PFSK-1 (cell line): ENCODE data around the gene UQCR11.

Source experiments
- POLR2AphosphoS5 ChIP-seq: IDR thresholded peaks from 2 replicates; pipeline ENCODE4 v1.6.1; 2012; ENCODE audit warnings: low read depth, mild to moderate bottlenecking, control low read depth, low read length, moderate library complexity
- REST ChIP-seq, 2 experiments: IDR thresholded peaks; 2 replicates each; pipeline versions ENCODE4 v1.6.1 to v1.8.0; 2011 to 2012; ENCODE audit warnings: low read depth in 2 of 2, low read length in 2 of 2, control low read depth in 1 of 2, inconsistent platforms in 1 of 2, mild to moderate bottlenecking in 1 of 2, moderate library complexity in 1 of 2; ENCODE audit not compliant: insufficient read depth in 1 of 2
- TAF1 ChIP-seq: IDR thresholded peaks from 2 replicates; pipeline ENCODE4 v1.6.1; 2012; ENCODE audit warnings: low read length, control low read depth, borderline replicate concordance; ENCODE audit not compliant: insufficient read depth

- no peak for TF ChIP-seq POLR2AphosphoS5
- TF ChIP-seq REST (IDR thresholded peaks at IDR 0.05; ENCODE audit: insufficient read depth in 1 of 2, low read depth in 2 of 2, low read length in 2 of 2), result no peak
- TF ChIP-seq TAF1, result no peak
Measured at GRCh38 chr19:1587872-1588271, 17.4 kb downstream of the UQCR11 start.
